Measurements from ENCODE around the gene ZNF329. TPM values are rescaled to one million over a fixed set of nuclear protein-coding genes. Genes with fewer than 3 reads are reported as not detected.

The ZNF329 gene
- total RNA-seq, 2 experiments from 2014 or later: 4.0 to 4.6 TPM

- Mint-ChIP-seq H3K27ac (no peak overlapping the region), H3K27me3 (no peaks in the 10 kb centered on the region), H3K36me3 (peaks cover 13% of the 10 kb centered on the region), H3K9me3 (ENCODE audit: low read depth) (peaks cover 26% of the 10 kb centered on the region), H3K4me1 (no peaks in the 10 kb centered on the region), H3K4me3 (no peak overlapping the region)
- no peak for ATAC-seq
- CTCF ChIA-PET: no interaction called here
- no peak for DNase-seq
Measured at GRCh38 chr19:58079792-58080191, 70.8 kb downstream of the ZNF329 start.

Other genes with a start within 250 kb of the ZNF329 start
- 10 to 100 TPM; 17.8 to 24.0 TPM for gene ZNF417, start 234.2 kb downstream of the ZNF329 start, total RNA-seq
- gene ZNF418, start 215.4 kb downstream of the ZNF329 start, total RNA-seq: 1 to 10 TPM; 5.7 to 6.6 TPM
- 1 to 10 TPM; 7.6 to 9.3 TPM for gene ZNF256, start 203.1 kb downstream of the ZNF329 start, total RNA-seq
- gene C19orf18, start 176.3 kb downstream of the ZNF329 start, total RNA-seq: under 1 TPM; 0.33 to 0.88 TPM
- gene ZNF606, start 148.0 kb downstream of the ZNF329 start, total RNA-seq: 10 to 100 TPM; 11.6 to 12.8 TPM
- gene ZSCAN1, start 116.8 kb downstream of the ZNF329 start, total RNA-seq: not detected
- under 1 TPM; 0.49 to 0.76 TPM for gene ZNF135, start 91.5 kb downstream of the ZNF329 start, total RNA-seq
- 10 to 100 TPM; 15.9 to 24.8 TPM for gene ZSCAN18, start 52.6 kb downstream of the ZNF329 start, total RNA-seq
- gene ZNF274, start 32.3 kb upstream of the ZNF329 start, total RNA-seq: 10 to 100 TPM; 30.1 to 36.0 TPM
- gene ZNF544, start 78.1 kb upstream of the ZNF329 start, total RNA-seq: 10 to 100 TPM; 48.0 to 68.4 TPM
- gene ZNF8, start 128.2 kb upstream of the ZNF329 start, total RNA-seq: 1 to 10 TPM; 4.8 to 5.0 TPM
- gene ERVK3-1, start 154.6 kb upstream of the ZNF329 start, total RNA-seq: 10 to 100 TPM; 78.3 to 82.7 TPM
- 1 to 10 TPM; 4.4 to 6.3 TPM for gene ZSCAN22, start 176.2 kb upstream of the ZNF329 start, total RNA-seq
- 10 to 100 TPM; 12.2 to 12.8 TPM for gene A1BG, start 202.7 kb upstream of the ZNF329 start, total RNA-seq
- under 1 TPM; 0.87 to 0.91 TPM for gene ZNF497, start 212.0 kb upstream of the ZNF329 start, total RNA-seq
- 1 to 10 TPM in 1 of 2 experiments, under 1 TPM in 1; 0.98 to 1.2 TPM for gene ZNF837, start 230.2 kb upstream of the ZNF329 start, total RNA-seq
- 1,000 to 10,000 TPM in 1 of 2 experiments, 100 to 1,000 TPM in 1; 914 to 1,022 TPM for gene RPS5, start 236.5 kb upstream of the ZNF329 start, total RNA-seq
- gene RNF225, start 244.9 kb upstream of the ZNF329 start, total RNA-seq: under 1 TPM; 0.61 to 0.70 TPM